GM18508 (cell line): Measurements from ENCODE around the gene EEFSEC.

Experiments used
- ATAC-seq: cut with Tn5 transposase; IDR thresholded peaks from one replicate; pipeline ENCODE4 v1.9.1; 2021; ENCODE audit warnings: moderate number of reproducible peaks; ENCODE audit not compliant: insufficient read depth, unreplicated experiment

Gene EEFSEC

DNA sequence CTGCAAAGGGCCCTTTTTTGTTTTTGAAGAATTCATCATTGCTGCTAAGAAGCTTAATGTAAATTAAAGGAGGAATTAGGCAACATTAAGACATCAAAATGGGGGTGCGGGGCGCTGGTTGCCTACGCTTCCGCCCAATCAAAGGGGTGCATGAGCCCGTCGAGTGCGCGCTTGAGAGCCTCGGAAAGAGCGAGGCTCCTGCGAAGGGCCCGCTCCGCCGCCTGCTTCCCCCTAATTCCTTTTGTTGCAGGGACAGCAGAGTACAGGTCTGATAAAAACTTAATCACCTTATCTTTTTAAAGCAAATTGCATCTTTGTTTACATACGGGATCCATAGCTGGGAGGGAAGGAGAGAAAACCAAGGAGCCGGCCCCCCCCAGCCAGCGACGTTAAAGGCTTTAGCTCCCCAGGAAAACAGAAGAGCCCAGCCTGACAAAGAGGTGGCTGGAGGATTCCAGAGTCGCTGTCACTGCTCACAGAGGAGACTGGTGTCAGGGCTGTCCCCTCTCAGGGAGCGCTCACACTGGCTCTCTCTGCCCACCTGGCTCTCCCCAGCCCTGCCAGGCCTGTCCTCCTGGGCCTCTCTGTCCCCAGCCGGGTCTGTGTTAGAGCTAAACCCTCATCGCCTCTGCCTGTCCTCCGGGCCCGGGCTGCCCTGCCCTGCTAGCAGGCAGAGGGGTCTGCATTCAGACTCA, 246.1 kb downstream of the EEFSEC start:
- no peak for ATAC-seq

DNA sequence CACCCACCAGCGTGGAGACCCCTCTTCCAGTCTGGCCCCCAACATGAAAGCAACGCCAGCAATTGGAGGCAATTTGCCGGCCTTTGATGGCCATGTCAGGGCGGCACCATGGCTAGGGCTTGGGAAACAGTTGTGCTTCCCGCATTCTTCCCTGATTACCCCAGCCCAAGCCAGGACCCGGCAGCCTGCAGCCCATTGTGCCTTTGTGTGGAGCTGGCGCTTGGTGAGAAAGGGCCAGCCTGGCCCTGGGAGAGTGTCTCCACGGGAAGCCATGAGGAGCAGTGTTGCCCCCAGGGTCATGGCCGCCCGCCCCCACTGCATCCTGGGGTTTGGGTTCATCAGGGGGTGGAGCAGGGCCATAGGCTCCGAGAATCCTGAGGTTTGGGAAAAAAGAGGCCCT, 247.4 kb downstream of the EEFSEC start:
- no peak for ATAC-seq

DNA sequence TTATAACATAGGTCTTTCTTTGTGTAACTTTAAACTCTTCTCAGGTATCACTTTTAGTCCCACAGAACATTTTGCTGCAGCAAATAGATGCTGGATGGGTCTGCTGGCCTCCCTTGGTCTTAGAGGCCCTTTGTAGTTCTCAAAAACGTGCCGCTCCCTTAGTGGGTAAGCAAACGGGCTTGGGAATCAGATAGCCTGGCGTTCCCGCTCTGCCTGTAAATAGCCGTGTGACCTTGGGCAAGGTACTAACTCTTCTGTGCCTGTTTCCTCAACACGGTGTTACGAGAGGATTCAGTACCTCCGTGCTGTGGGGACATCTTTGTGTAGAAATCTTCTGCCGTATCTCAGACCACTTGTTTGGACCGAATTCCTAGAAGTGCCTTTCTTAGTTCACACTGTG, 249.0 kb downstream of the EEFSEC start:
- no peak for ATAC-seq

DNA sequence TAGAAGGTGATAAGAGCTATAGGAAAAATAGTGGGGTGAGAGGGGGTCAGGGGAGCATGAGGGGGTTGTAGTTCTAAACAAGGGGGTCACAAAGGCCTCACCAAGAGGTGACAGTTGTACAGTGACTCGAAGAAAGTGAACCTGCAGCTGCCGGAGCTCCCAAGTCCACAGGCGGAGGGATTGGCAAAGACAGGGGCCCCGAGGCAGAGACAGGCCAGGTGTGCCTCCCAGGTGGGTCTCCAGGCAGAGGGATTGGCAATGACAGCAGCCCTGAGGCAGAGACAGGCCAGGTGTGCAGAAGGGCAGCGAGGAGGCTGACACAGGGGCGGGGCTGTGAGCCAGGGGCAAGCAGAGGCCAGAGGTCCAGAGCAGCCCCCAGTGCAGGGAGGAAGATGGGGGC, 249.7 kb downstream of the EEFSEC start:
- no peak for ATAC-seq

DNA sequence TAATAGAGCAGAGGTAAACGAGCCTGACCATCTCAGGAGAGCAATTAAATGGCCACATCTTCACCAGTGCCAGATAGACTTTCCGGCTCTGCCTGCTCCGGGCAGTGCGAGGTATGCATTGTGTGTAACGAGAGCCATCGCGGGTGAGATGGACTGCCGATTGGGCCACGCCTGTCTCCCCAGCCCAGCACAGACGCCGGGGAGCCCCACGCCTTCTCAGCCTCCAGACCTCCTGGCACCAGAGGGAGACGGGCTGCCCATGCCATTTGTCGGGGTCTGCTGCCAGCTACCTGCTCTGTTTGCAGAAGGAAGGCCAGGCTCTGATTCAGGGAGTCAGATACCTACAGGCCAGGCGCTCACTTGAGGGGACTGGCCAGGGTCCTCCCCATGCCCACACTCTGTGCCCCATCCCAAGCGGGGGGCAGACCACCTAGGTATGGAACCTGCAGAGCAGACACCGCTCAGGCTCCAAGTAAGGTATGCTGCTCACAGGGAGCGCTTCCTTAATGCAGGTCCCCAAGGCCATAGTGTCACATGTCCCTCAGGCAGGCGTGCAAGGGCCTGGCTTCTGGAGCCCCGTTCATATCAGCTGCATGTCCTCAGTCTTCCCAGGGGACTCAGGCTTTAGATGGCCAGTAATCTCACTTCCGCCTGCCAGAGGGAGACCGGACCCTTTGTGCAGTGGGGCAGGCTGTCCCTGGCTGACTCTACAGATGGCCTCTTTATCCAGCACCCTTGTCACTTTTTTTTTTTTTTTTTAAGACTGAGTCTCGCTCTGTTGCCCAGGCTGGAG, 251.2 kb downstream of the EEFSEC start:
- ATAC-seq = no peak

DNA sequence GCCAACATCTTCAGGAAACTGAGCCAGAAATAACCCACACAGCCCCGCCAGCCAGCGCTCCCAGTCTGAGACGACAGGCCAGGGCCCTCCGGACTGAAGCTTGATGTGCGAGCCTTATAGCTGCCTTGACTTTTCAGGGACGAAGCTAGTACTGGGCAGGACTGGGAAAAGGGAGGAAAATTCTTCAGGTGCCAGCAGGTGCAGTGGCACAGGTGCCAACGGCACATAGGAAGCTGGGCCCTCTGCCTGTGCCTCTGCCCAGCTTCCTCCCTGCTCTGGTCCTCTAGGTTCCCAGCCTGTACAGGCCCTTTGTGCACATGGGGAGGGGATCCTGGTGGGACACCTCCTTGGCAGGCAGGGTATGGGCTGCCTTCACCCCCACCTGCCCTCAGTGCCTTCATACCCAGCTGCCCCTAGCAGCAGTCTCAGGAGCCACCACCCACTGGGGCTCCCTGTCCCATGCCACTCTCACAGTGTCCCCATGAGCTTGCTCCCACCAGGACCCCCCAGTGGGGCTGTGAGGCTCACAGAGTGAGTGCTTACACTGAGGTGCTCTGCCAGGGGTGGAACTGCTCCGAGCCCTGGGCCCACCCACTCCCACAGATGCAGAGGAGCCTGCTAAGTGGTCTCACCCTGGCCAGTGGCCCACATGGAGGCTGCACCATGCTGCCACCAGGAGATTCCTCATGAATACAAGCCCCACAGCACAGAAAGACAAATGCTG, 252.4 kb downstream of the EEFSEC start:
- no peak for ATAC-seq

DNA sequence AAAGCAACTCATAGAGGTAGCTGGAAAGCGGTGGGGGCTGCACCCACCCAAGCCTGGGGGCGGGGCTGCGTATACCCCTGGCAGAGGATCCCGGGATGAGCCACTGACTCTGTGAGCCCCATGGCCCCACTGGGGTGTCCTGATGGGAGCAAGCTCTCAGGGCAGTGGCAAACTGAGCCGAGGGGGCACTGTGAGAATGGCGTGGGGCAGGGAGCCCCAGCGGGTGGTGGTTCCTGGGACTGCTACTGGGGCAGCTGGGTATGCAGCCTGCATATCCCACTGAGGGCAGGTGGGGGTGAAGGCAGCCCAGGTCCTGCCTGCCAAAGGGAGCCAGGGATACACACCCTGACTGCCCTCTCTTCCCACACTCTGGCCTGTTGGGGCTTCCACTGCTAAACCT, 254.0 kb downstream of the EEFSEC start:
- no peak for ATAC-seq

DNA sequence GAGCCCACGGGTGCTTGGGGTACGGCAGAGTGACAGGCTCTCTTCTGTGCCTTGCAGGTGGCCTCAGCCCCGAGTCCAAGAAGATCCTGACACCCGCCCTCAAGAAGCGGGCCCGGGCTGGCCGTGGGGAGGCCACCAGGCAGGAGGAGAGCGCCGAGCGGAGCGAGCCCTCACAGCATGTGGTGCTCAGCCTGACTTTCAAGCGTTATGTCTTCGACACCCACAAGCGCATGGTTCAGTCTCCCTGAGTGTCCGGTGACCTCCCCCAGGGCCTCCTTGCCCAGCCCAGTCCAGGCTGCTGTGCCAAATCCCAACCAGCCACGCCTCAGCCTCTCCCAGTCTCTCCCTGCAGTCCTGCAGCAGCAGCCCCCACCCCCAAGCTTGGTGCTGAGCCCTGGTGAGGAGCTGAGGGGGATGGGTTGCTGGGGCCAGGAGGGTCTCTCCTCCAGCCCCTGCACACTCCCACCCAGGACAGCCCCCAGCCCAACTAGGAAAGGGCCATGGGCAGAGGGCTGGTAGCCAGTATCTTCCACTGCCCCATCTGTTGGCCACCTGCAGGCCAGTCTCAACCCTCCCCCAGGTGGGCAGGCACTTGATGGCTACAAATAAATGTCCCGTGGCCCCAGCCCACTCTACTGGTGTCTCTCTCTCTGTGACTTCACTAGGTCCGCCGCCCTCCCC, 254.9 kb downstream of the EEFSEC start:
- ATAC-seq = no peak

DNA sequence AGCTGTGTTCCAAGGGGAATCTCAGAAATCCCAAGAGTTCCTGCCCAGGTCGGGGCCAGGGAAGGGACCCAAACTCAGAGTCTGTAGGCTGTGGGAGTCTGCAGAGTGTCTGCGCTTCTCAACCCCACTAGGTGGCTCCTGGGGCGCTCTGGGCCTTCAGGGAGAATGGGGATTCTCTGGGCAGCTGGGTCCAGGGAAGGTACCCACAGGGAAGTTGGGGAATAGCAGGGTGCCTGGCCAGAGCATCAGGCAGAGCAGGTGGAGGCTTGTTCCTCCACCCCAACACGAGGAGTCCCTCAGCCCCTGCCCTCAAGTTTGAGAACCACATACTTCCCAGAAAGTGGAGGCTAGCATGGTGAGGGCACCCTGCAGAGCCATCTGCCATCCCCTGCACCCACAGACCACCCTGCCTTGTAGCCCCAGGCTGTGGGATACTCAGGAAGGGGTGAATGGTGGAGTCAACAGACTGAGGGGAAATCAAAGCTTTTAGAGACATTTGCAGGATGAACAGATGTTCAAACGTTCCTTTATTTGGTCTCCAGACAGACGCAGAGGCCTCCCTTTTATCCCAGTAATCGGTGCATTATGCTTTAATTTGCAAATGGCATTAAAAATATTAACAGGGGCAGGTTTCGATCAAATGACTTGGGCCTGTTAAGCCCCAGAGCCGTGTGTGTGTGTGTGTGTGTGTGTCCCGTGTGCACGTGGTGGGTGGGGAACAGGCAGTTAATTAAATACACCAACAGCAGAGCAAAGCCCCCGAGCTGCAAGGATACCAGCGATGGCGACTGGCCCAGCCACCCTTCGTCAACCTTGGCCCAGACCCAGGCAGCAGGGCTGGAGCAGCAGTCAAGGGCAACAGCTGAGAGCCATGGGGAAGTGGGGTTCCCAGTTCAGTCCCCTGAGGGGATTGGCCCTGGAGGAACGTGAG, 255.7 kb downstream of the EEFSEC start:
- ATAC-seq = no peak

DNA sequence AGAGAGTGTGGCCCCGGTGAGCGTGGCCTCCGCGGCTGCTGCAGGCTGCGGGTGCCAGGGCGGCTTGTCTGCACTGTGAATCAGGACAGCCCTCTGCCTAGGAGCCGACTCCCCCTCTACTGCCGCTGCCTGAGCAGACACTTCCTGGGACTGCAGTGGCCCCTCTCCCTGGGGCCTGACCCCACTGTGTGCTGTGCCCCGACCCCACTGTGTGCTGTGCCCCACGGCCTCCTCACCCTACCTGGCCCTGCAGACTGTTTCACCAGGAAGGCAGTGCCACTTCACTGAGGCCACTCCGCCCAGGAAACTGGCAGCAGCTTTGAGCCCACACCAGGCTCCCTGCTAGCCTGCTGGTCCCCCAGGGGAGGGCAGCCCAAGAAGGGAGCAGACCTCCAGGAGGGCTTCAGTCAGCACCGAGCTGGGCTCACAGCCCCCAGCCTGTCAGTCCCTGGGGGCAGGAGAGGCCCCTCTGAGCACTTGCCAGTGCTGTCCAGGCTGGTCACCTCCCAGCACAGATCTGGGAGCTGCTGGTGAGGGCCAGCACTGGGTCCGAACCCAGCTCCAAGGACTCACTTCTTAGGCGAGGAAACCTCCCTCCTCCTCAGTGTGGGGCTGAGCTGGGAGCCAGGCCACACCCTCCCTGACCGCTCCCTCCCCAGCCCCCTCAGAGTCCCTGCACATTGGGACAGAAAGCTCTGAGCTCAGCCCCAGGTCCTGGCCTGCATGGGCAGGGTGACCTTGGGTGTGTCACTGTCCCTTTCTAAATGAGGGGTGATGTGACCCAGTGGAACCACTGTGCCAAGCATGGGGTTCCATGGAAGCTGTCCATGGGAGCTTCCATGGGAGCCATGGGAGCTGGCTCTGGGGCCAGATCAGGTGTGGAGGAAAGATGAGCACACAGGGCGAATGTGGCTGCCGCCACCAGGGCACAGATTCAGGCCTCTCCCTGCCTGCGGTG, 256.6 kb downstream of the EEFSEC start:
- no peak for ATAC-seq

DNA sequence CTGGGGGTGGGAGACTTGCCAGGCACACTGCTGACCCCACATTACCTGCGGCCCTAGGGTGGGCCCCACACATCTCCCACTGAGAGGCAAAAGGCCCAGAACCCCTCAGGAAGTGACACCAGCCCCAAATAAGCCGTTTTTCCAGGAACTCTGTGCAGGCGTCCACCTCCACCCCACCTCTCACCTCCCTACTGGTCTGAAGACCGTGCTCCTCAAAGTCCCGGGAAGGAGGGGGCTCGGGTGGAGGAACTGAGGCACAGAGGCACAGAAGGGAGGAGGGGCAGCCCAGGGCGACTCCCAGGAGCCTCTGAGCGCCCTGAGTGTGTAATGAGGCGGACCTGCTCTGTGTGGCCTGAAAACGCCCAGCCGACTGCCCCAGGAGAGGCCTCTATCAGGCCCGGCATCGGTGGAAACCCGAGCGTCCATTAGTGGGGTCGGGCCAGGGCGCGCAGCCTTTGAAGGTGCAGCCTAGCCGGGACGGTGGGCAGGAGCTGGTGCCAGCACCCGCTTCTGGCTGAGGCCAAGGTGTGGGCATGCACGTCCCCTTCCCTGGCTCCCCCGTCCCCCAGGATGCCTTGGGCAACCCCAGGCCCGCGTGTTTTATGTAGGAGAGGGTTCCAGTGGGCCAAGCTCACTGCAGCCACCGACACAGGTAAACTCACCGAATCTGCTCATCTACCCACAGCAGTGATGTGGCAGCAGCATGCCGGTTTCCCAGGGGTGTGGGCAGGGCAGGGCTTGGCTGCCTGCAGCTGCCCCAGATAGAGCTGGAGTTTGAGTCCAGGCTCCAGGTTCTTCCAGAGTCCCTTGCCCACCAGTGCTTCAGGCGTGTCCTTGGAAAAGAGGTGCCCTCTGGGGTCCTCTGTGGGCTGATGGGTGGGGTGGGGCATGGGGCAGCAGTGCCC, 257.6 kb downstream of the EEFSEC start:
- no peak for ATAC-seq

DNA sequence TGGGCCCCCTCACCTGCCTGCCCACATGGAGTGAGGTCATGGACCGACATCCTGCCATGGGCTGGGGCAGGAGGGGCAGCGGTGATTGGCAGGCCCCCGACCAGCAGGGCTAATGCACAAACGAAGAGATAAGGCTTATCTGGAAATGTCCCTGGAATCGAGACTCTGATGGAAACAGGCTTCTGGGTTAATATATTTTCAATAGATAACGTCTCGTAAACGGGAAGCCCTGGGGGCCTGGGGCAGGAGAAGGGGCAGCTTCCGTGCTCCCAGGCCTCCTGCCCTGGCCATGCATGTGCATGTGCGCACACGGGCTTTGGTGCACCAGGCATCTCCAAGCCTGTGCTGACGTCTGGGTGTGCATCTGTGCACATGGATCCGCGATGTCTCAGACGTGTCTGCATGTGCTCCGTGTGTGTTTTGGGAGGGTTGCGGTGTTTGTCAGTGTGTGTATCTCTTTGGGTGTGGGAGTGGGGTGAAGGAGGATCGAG, 258.3 kb downstream of the EEFSEC start:
- ATAC-seq = no peak

DNA sequence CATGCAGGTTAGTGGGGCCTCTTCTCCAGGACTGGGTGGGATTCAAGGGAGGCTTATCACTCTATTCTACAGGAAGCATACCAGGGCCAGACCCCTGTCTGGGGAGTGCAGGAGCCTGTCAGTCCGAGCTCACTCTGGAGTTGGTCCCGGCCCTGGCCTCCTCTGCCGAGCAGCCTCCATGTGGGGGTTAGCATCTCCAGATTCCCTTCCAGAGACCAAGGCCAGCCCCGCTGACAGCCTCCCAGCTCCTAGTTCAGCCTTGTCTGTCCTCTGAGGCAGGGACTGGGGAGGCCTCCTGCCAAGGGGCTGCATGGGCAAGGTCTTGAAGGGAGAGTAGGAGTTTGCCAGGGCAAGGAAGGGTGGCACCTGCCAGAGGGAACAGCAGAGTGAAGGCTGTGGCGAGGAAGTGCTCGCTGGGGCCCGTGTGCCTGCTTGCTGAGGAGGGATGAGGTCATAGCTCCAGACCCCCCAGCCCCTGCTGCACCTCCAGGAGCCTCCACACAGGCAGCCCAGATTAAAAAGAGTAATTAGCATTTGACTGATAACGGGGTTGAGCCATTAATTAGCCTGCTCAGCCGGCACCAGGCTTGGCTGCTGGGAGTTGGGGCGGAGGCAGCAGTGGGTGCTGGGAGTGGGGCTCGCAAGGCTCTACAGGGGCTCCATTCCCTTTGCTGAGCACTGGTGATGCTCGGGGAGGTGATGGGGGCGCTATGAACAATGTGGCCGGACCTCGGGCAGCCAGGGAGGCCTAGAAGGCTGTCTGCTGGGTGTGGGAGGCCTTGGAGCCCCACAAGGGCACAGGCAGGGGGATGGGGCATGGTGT, 259.1 kb downstream of the EEFSEC start:
- ATAC-seq = no peak

DNA sequence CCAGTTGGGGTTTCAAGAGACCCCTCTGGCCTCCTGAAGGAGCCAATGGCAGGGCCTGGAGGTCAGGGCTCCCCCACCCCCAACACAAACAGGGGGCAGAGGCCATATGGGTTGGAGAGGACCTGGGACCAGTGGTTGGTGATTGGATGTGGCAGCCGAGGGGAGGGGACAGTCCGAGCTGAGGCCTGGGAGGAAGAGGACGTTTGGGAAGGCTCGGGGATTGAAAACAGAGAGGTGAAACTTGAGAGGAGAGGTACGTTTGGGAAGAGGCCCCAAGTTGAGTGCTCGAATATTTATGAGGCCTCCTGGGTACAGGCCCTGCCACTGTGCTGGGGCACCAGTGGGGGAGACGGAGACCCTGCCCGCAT, 259.7 kb downstream of the EEFSEC start:
- no peak for ATAC-seq

DNA sequence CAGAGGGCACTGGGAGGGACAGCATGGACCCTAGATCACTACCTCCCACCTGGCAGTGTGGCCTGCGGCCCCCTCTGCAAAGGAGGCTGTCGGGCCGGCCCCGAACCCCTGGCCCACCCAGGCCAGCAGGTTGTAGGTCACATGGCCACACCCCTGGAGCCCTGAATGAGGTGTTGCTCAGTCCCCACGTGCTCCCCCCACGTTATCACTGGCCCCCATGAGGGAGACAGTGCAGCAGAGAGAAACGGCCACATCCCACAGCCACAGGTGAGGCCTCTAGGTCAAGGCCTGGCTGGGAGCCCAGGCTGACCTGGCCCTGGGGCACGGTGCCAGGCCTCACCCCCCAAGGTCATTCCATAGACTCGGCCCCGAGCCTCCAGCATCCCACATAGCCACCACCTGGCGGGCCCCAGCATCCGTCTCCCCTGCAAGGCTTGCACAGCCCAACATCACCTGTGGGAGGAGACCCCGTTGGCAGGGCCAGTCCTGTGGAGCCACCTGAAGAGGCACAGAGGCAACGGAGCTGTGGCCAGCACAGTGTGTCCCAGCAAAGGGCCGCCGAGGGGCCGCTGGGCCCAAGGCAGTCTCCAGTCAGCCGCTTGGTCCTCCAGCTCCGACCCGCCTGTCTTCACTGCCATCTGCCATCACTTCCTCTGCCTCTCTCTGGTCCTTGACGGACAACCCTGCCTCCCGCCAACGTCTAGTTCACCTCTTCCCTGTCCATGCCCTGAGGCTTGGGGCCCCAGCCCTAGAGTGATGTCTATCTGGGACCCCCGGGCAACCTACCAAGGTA, 260.3 kb downstream of the EEFSEC start:
- ATAC-seq = no peak

DNA sequence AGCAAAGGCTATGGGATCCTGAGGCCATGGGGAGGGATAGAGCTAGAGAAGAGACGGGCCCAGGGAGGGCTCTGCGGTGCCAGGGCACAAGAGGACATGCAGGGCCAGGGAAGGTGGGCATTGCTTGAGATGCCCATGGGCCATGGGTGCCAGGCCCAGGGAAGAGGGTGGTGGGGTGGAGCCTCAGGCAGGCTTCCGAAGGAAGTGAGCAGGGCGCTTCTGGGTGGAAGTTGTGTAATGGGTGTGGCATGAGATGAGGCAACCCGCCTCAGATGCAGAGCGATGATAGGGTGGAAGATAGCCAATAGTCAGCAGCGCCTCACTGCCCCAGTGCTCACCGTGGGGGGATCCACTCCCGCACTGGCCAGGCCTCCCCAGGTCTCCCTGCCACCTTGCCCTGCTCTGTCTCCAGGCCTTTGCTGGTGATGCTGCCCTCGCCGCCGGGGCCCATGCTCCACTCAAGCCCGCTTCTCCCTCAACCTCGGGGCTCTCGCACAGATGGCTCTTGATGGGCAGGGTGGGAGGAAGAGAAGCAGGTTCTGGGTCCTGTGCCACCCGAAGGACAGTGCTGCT, 262.0 kb downstream of the EEFSEC start:
- ATAC-seq = no peak
